KMS-11 (cell line): ENCODE data around the gene ATL3.
"Not testable (repeated sequence)": the region's sequence is repeated elsewhere in the genome, so short reads cannot be mapped to it uniquely, and the experiment has no call there.

Experiments used
- H2AFZ ChIP-seq: fragments of 200-600 bp; sonication (generic); 2 replicates; pipeline ENCODE4 v1.6.1; 2016; ENCODE audit warnings: antibody characterized with exemption, mixed run types, low read depth
- H3K27ac ChIP-seq: fragments of 200-600 bp; sonication (generic); 2 replicates; pipeline ENCODE4 v1.6.1; 2016; ENCODE audit warnings: mild to moderate bottlenecking, mixed run types
- H3K27me3 ChIP-seq: fragments of 200-600 bp; sonication (generic); 2 replicates; pipeline ENCODE4 v1.6.1; 2017; ENCODE audit warnings: mild to moderate bottlenecking, low read depth, mixed run types, moderate library complexity; ENCODE audit not compliant: insufficient read depth
- H3K36me3 ChIP-seq: fragments of 200-600 bp; sonication (generic); 2 replicates; pipeline ENCODE4 v1.6.1; 2017; ENCODE audit warnings: mild to moderate bottlenecking, mixed run types; ENCODE audit not compliant: insufficient read depth
- H3K4me1 ChIP-seq: fragments of 200-600 bp; sonication (generic); 2 replicates; pipeline ENCODE4 v1.6.1; 2016; ENCODE audit warnings: mild to moderate bottlenecking, low read depth, mixed run types; ENCODE audit not compliant: poor library complexity, severe bottlenecking
- H3K4me2 ChIP-seq: fragments of 200-600 bp; sonication (generic); 2 replicates; pipeline ENCODE4 v1.7.0; 2016; ENCODE audit warnings: mild to moderate bottlenecking, mixed run types
- H3K4me3 ChIP-seq: fragments of 200-600 bp; sonication (generic); IDR thresholded peaks from 2 replicates; pipeline ENCODE4 v1.6.1; 2017; ENCODE audit warnings: low read depth, low read length, mixed read lengths; ENCODE audit not compliant: insufficient read depth
- H3K79me2 ChIP-seq: fragments of 200-600 bp; sonication (generic); 2 replicates; pipeline ENCODE4 v1.6.1; 2016; ENCODE audit warnings: low read depth, mixed run types; ENCODE audit not compliant: insufficient read depth
- H3K9ac ChIP-seq: fragments of 200-600 bp; sonication (generic); 2 replicates; pipeline ENCODE4 v1.6.1; 2016; ENCODE audit warnings: mild to moderate bottlenecking, mixed run types
- H4K20me1 ChIP-seq: fragments of 200-600 bp; sonication (generic); 2 replicates; pipeline ENCODE4 v1.6.1; 2016; ENCODE audit warnings: mild to moderate bottlenecking, mixed run types; ENCODE audit not compliant: insufficient read depth
- TF ChIP-seq, protein P1 (sequence below): fragments of 200-600 bp; sonication (generic); conservative IDR thresholded peaks from 2 replicates; pipeline ENCODE4 v1.6.1; 2017; ENCODE audit warnings: low read depth, mild to moderate bottlenecking, antibody characterized with exemption, low read length, moderate library complexity, mixed read lengths

ATL3 gene

DNA sequence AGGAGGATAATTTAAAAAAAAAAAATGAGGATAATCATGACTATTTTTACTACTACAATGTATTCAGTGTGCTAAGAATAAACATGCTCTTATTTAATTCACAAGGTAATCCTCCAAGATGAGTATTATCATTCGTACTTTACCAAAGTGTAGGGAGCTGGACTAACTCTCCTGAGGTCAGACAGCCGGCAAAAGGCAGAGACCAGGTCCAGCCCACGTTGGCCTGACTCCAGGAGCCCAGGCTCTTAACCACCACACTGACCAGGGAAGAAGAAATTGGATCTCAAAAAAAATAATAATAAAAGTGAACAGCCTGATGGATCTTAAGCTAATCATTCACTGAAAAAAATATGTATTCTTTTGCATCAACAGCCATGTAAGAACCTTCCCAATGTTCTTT lies 82.2 kb downstream of the ATL3 start:
- H2AFZ ChIP-seq: no peak overlapping the region
- H3K36me3 ChIP-seq: no peaks in the 10 kb centered on the region
- no peak overlapping the region for H3K9ac ChIP-seq
- no peaks in the 10 kb centered on the region for H3K79me2 ChIP-seq
- no peak overlapping the region for H3K27ac ChIP-seq
- H3K4me3 ChIP-seq: no peak overlapping the region
- no peak overlapping the region for H3K4me2 ChIP-seq
- H4K20me1 ChIP-seq: no peaks in the 10 kb centered on the region
- TF ChIP-seq, protein P1, sequence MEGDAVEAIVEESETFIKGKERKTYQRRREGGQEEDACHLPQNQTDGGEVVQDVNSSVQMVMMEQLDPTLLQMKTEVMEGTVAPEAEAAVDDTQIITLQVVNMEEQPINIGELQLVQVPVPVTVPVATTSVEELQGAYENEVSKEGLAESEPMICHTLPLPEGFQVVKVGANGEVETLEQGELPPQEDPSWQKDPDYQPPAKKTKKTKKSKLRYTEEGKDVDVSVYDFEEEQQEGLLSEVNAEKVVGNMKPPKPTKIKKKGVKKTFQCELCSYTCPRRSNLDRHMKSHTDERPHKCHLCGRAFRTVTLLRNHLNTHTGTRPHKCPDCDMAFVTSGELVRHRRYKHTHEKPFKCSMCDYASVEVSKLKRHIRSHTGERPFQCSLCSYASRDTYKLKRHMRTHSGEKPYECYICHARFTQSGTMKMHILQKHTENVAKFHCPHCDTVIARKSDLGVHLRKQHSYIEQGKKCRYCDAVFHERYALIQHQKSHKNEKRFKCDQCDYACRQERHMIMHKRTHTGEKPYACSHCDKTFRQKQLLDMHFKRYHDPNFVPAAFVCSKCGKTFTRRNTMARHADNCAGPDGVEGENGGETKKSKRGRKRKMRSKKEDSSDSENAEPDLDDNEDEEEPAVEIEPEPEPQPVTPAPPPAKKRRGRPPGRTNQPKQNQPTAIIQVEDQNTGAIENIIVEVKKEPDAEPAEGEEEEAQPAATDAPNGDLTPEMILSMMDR: no peak
- H3K4me1 ChIP-seq: no peaks in the 10 kb centered on the region
- H3K27me3 ChIP-seq: no peaks in the 10 kb centered on the region

DNA sequence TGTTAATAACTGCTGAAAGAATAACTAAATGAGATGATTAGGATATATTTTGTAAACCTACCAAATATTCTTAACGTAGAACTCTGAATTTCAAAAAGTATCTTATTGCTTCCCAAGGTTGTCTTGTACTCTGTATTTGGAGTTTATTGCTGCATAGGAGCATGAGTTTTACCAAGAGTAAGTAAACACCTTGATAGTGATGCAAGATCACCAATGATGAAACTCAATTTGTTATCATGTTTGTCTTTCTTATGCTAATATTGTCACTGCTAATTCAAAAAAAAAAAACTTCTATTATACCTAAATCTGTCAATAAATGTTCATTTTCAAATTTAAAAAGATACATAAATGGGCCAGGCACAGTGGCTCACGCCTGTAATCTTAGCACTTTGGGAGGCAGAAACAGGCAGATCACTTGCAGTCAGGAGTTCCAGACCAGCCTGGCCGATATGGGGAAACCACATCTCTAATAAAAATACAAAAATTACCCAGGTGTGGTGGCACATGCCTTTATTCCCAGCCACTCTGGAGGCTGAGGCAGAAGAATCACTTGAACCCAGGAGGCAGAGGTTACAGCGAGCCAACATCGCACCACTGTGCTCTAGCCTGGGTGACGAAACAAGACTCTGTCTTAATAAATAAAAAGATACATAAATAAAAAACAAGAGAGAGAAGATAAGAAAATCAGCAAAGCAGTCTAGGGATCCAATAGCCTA lies 84.6 kb downstream of the ATL3 start:
- Histone ChIP-seq H3K27me3 (no peaks in the 10 kb centered on the region), H3K79me2 (no peaks in the 10 kb centered on the region), H3K4me2 (no peak overlapping the region), H3K27ac (no peak overlapping the region), H3K4me1 (peaks cover 5% of the 10 kb centered on the region), H3K4me3 (no peak overlapping the region), H2AFZ (no peak overlapping the region), H3K9ac (no peak overlapping the region), H3K36me3 (no peaks in the 10 kb centered on the region), H4K20me1 (no peaks in the 10 kb centered on the region)
- TF ChIP-seq, protein P1: no peak

DNA sequence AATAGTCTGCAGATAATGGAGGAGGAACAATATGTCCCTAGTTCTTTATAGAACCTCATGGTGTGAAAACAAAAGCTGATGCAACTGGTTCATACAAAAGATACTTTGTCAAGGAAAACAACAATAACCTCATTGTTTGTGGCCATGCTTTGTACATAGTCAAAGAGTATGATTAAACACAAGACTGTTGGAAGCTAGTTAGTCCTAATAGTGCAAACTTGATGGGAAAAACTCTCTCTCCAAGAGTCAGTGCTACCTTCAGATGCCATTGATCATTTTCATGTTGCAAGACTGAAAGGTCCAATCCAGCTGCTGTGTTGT lies 87.9 kb downstream of the ATL3 start:
- Histone ChIP-seq H3K27me3 (no peaks in the 10 kb centered on the region), H3K27ac (no peak overlapping the region), H3K79me2 (no peaks in the 10 kb centered on the region), H2AFZ (no peak overlapping the region), H3K4me2 (no peak overlapping the region), H3K36me3 (no peaks in the 10 kb centered on the region), H4K20me1 (no peaks in the 10 kb centered on the region), H3K4me3 (no peak overlapping the region), H3K9ac (no peak overlapping the region), H3K4me1 (peaks cover 5% of the 10 kb centered on the region)
- TF ChIP-seq, protein P1: no peak

DNA sequence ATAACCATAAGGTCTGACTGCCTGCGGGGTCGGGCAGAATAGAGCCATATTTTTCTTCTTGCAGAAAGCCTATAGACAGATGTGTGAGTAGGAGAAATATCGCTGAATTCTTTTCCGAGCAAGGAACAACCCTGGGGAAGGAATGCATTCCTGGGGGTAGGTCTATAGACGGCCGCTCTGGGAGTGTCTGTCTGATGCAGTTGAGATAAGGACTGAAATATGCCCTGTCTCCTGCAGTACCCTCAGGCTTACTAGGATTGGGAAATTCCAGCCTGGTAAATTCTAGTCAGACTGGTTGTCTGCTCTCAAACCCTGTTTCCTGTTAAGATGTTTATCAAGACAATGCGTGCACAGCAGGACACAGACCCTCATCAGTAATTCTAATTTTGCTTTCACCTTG lies 90.0 kb downstream of the ATL3 start:
- not testable (repeated sequence) for H2AFZ ChIP-seq, H3K27me3 ChIP-seq, H3K4me3 ChIP-seq, H3K27ac ChIP-seq, H4K20me1 ChIP-seq, H3K4me2 ChIP-seq, H3K36me3 ChIP-seq, H3K9ac ChIP-seq, H3K4me1 ChIP-seq, H3K79me2 ChIP-seq

DNA sequence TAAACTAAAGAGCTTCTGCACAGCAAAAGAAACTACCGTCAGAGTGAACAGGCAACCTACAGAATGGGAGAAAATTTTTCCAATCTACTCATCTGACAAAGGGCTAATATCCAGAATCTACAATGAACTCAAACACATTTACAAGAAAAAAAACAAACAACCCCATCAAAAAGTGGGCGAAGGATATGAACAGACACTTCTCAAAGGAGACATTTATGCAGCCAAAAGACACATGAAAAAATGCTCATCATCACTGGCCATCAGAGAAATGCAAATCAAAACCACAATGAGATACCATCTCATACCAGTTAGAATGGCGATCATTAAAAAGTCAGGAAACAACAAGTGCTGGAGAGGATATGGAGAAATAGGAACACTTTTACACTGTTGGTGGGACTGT lies 92.3 kb downstream of the ATL3 start:
- H3K27me3 ChIP-seq, H2AFZ ChIP-seq, H3K27ac ChIP-seq, H3K9ac ChIP-seq, H3K4me3 ChIP-seq, H3K4me2 ChIP-seq, H3K36me3 ChIP-seq, H4K20me1 ChIP-seq, H3K79me2 ChIP-seq: not testable (repeated sequence)
- H3K4me1 ChIP-seq: peaks cover 10% of the 10 kb centered on the region
